ENCODE results near the gene BCAS1. TPM values are rescaled to one million over a fixed set of nuclear protein-coding genes. Genes with fewer than 3 reads are reported as not detected.

The BCAS1 gene
- total RNA-seq, 1 donor from 2014 or later, result not detected

- H3K9me3 Mint-ChIP-seq (ENCODE audit: unreplicated experiment), result no peaks in the 10 kb centered on the region
- H3K27ac Mint-ChIP-seq (ENCODE audit: unreplicated experiment), result no peak overlapping the region
- H3K4me1 Mint-ChIP-seq (ENCODE audit: unreplicated experiment), result peaks cover 28% of the 10 kb centered on the region
- no peaks in the 10 kb centered on the region for H3K27me3 Mint-ChIP-seq (ENCODE audit: unreplicated experiment)
- no peak overlapping the region for H3K4me3 Mint-ChIP-seq (ENCODE audit: unreplicated experiment)
- no peak for DNase-seq (ENCODE audit: extremely low spot score, unreplicated experiment)
- H3K36me3 Mint-ChIP-seq (ENCODE audit: unreplicated experiment), result no peaks in the 10 kb centered on the region
- TF ChIP-seq CTCF (IDR thresholded peaks at IDR 0.05), result no peak
Measured at GRCh38 chr20:53920647-53921245, 149.6 kb downstream of the BCAS1 start.

GRCh38 chr20:53919886-53920285, 150.5 kb downstream of the BCAS1 start:
- no peaks in the 10 kb centered on the region for H3K27me3 Mint-ChIP-seq (ENCODE audit: unreplicated experiment)
- no peak overlapping the region for H3K27ac Mint-ChIP-seq (ENCODE audit: unreplicated experiment)
- no peak overlapping the region for H3K4me3 Mint-ChIP-seq (ENCODE audit: unreplicated experiment)
- peaks cover 35% of the 10 kb centered on the region for H3K4me1 Mint-ChIP-seq (ENCODE audit: unreplicated experiment)
- DNase-seq (ENCODE audit: extremely low spot score, unreplicated experiment), result no peak
- H3K36me3 Mint-ChIP-seq (ENCODE audit: unreplicated experiment), result no peaks in the 10 kb centered on the region
- no peak for TF ChIP-seq CTCF (IDR thresholded peaks at IDR 0.05)
- no peaks in the 10 kb centered on the region for H3K9me3 Mint-ChIP-seq (ENCODE audit: unreplicated experiment)

- DNase-seq (ENCODE audit: extremely low spot score, unreplicated experiment), result no peak
- TF ChIP-seq CTCF (IDR thresholded peaks at IDR 0.05), result no peak
- Mint-ChIP-seq H3K9me3 (ENCODE audit: unreplicated experiment) (no peaks in the 10 kb centered on the region), H3K36me3 (ENCODE audit: unreplicated experiment) (no peaks in the 10 kb centered on the region), H3K4me3 (ENCODE audit: unreplicated experiment) (no peak overlapping the region), H3K4me1 (ENCODE audit: unreplicated experiment) (peaks cover 44% of the 10 kb centered on the region), H3K27ac (ENCODE audit: unreplicated experiment) (no peak overlapping the region), H3K27me3 (ENCODE audit: unreplicated experiment) (no peaks in the 10 kb centered on the region)
Measured at GRCh38 chr20:53918949-53919361, 151.4 kb downstream of the BCAS1 start.

GRCh38 chr20:53918020-53918311, 152.4 kb downstream of the BCAS1 start:
- H3K27ac Mint-ChIP-seq (ENCODE audit: unreplicated experiment), result peak overlapping the region; percentile 98
- no peaks in the 10 kb centered on the region for H3K27me3 Mint-ChIP-seq (ENCODE audit: unreplicated experiment)
- H3K4me3 Mint-ChIP-seq (ENCODE audit: unreplicated experiment), result no peak overlapping the region
- peaks cover 42% of the 10 kb centered on the region for H3K4me1 Mint-ChIP-seq (ENCODE audit: unreplicated experiment)
- no peaks in the 10 kb centered on the region for H3K9me3 Mint-ChIP-seq (ENCODE audit: unreplicated experiment)
- H3K36me3 Mint-ChIP-seq (ENCODE audit: unreplicated experiment), result no peaks in the 10 kb centered on the region
- no peak for TF ChIP-seq CTCF (IDR thresholded peaks at IDR 0.05)
- no peak for DNase-seq (ENCODE audit: extremely low spot score, unreplicated experiment)

GRCh38 chr20:53917145-53918019, 153.0 kb downstream of the BCAS1 start:
- no peak for DNase-seq (ENCODE audit: extremely low spot score, unreplicated experiment)
- Mint-ChIP-seq H3K27me3 (ENCODE audit: unreplicated experiment) (no peaks in the 10 kb centered on the region), H3K4me1 (ENCODE audit: unreplicated experiment) (peaks cover 40% of the 10 kb centered on the region), H3K36me3 (ENCODE audit: unreplicated experiment) (no peaks in the 10 kb centered on the region), H3K27ac (ENCODE audit: unreplicated experiment) (peak overlapping the region; percentile 98), H3K4me3 (ENCODE audit: unreplicated experiment) (peak overlapping the region; percentile 23), H3K9me3 (ENCODE audit: unreplicated experiment) (no peaks in the 10 kb centered on the region)
- no peak for TF ChIP-seq CTCF (IDR thresholded peaks at IDR 0.05)

All from osteocyte (in vitro differentiated cells).